Activated CD8-positive, alpha-beta memory T cell treated with anti-CD3 and anti-CD28 coated beads, Interleukin-2, amount 50 U/mL, for 1 hour (primary cell): ENCODE data around the gene TAS2R9.
"Not testable (repeated sequence)": the region's sequence is repeated elsewhere in the genome, so short reads cannot be mapped to it uniquely, and the experiment has no call there.

Source experiments
- DNase-seq: peaks from one replicate; pipeline ENCODE4 v3.0.0-alpha.2; 2020; ENCODE audit errors: extremely low read depth

TAS2R9 gene

GRCh38 chr12:10810068-10810467 is at the start of gene TAS2R9:
TAS2R9 (minus strand) TSS chr12:10810168; CDS start chr12:10810075, 93 bp downstream.
- no peak for DNase-seq

DNA sequence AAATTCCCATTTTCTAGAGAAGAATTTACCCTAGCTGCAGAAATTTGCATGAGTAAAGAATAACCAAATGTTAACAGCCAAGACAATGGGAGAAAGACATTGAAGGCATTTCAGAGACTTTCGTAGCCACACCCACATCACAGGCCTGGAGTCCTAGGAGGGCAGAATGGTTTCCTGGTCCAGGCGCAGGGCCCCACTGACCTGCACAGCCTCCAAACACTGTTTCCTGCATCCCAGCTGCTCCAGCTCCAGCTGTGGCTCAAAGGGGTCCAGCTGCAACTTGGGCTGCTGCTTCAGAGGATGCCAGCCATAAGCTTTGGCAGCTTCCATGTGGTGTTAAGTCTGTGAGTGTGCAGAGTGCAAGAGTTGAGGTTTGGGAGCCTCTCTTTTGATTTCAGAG is 45.8 kb upstream of the TAS2R9 start:
- DNase-seq, result no peak

GRCh38 chr12:10853776-10854175 is 43.8 kb upstream of the TAS2R9 start:
- DNase-seq, result no peak

- DNase-seq, result no peak
Observed at GRCh38 chr12:10851243-10851858, 41.4 kb upstream of the TAS2R9 start.

DNA sequence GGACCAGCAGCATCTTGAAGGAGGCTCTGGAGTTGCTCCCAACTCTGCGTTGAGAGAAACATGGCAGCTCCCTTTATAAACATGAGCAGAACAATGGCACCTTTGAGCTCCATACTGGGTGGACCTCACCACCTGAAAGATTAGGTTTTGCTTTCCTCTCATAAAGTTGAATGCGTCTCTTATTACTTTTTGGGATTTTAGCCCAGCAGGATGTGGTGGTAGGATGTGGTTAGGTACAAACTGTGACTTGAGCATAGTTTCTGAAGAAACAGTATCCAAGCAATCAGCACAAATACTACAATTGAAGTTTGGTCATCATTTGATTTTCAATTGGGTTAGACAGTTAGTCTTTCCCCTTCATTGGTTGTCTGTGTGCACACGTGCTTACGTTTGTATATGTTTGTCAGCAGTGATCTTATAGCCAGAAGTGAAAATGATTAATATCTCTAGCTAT is 39.5 kb upstream of the TAS2R9 start, which contains the start of gene PRR4:
PRR4 (minus strand) TSS at position 51 of the 454 bp plus-strand sequence; CDS start at position 13, 38 bp downstream.
- no peak for DNase-seq

DNA sequence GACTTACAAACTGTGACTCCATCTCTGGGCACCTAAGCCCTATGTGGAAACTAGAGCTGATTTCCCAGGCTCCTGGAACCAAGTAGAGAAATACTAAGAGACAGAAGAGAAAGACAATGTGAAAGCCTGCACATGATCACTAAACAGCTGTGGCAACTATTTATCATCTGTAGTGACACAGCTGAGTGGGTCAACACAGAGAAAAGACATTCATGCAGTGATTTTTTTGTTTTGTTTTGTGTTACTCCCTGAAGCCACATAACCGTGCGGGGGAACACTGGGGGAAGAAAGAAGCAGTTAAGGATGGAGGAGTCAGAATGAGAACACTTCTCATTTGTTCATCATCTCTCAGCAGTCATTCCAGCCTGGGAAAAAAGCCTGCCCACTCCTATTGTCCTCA is 37.8 kb upstream of the TAS2R9 start:
- no peak for DNase-seq

DNA sequence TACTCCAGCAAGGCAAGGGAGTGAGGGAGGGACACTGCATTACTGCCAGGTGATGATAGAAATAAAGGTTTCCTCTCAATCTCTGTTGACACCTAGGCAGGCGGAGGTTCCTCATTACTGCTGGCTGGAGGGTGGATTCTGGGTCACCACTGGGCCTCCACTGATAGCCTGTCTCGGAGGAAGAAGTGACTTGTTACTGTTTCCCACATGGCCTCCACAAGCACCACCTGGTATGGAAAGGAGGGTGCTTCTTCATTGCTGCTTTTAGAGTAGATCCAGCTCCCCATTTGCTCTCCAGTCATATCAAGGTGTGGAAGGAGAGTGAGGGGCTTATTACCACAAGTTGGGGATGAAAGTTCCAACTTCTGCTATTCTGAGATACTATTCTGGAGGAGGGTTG is 32.9 kb upstream of the TAS2R9 start:
- no peak for DNase-seq

GRCh38 chr12:10838461-10838860 is 28.5 kb upstream of the TAS2R9 start:
- DNase-seq, result no peak

DNA sequence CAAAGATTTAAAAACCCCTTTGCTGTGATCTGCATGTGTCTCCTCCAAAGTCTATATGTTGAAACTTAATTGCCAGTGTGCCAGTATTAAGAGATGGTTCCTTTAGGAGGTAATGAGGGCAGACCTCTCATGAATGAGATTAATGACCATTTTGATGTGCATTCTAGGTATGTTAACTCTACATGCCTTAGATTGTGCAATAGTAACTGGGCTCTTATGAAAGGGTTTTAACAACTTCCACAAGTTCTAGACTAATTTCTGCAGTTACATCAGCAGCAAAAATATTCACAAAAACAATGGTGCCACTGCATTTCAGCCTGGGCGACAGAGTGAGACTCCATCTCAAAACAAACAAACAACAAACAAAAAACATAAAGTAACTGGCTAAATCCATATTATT is 20.0 kb upstream of the TAS2R9 start:
- no peak for DNase-seq

- DNase-seq, result no peak
Observed at GRCh38 chr12:10826258-10826657, 16.3 kb upstream of the TAS2R9 start, which contains the start of gene TAS2R10. TAS2R10 (minus strand) TSS chr12:10826358; CDS start chr12:10826269, 89 bp downstream.

- no peak for DNase-seq
Observed at GRCh38 chr12:10824957-10825356, 15.0 kb upstream of the TAS2R9 start.

- no peak for DNase-seq
Observed at GRCh38 chr12:10811883-10812536, 2.0 kb upstream of the TAS2R9 start.

DNA sequence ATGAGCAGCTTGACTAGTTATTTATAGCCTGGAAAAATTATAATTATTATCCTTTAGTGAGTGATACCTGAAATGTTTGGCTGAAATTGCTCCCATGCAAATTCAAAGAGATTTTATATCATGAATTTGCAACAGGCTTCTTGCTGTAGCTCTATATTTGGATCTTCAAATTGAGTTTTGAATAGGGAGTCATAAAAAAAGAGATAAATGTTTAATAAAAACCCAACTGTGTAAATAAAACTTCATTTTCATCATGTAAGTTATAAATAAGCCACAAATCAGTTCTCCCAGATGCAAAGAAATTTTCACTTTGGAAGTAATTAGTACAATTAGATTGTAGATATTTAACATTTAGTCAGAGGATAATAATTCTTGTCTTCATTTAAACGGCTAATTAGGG is 2.8 kb downstream of the TAS2R9 start, which contains the start of gene TAS2R8:
TAS2R8 (minus strand) TSS at position 101 of the 400 bp plus-strand sequence. CDS start 306 bp downstream, outside the sequence.
- DNase-seq, result no peak

DNA sequence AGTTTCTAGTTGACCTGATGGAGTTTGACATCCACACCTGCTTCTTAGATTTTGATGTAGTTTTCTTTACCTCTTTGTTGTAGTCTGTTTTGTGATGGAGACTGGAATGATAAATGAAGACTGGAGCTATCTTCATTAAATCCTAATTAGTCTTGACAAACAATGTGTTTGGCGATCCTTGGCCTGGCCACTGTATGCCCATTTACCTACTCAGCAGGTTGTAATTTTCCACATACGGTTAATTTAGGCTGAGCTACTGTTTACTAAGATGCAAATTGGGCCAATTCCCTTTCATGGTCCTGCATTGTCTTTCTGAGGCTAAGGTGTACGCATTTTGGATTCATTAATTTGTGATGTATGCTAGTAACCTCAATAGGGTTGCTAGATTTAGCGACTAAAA is 7.4 kb downstream of the TAS2R9 start, which contains the start of gene TAS2R7:
TAS2R7 (minus strand) TSS at position 41 of the 400 bp plus-strand sequence. CDS start 57 bp downstream, outside the sequence.
- DNase-seq, result no peak

DNA sequence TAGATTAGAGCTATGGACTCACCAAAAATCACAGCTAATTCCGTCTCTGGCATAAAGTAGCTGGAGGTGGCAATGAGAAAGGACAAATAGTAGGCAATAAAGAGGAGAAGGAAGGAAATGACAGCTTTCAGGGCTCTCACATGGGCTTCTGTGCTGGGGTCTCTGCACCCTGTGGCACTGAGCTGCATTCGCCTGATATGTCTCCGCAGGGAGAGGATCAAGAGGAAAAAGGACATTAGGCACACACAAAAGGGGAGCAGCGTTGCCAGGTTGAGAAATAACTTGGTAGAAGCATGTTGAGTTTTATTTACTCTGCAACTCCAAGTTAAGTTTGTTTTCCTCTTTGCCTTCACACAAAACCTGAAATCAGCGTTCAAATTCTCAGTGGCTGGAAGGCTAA is 8.2 kb downstream of the TAS2R9 start:
- DNase-seq, result no peak

- DNase-seq, result no peak
Observed at GRCh38 chr12:10794222-10794621, 15.7 kb downstream of the TAS2R9 start.

GRCh38 chr12:10791769-10792168 is 18.2 kb downstream of the TAS2R9 start:
- DNase-seq, result not testable (repeated sequence)

DNA sequence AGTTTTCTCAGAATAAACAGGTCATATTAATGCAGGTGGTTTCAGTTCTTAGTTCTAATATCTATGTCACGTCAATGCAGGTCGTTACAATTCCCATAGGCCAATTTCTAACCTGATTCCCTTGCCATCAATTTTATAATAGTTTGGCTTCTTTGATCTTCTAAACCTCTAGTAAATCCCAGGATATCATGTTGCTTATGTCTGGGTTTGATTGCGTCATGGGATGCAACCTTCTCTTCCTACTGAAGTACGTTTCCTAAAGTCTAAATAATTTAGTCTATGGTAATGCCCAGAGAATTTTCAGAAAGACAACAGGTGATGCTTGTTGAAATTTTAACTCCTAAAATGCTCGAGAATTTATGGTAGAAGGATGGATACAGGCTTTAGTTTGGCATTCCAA is 26.7 kb downstream of the TAS2R9 start:
- DNase-seq, result no peak

GRCh38 chr12:10779103-10779502 is 30.9 kb downstream of the TAS2R9 start:
- no peak for DNase-seq

DNA sequence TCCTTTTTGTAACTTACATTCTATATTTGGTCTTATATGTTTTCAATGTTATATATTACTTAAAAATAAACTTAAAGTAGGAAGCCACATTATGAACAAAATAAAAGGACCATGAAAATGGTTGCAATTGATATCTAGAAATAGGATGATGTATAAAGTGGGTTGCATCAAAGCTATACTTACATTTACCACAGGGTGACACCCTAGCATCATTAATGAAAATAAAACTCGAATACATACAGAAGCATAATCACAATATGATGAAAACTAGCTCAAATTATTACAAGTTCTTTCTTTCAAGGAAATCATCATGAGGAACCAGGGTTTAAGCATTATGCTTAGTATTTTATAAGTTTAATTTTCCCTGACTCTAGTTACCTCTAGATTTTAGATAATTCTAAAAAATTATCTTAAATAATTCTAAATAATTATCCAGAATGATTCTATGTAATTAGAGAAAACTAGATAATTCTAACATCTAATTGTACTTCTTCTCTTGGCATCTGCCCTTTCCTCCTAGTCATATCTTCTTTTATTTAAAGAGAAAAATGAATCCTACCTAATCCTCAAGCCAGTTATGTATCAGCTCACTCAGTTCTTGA is 38.7 kb downstream of the TAS2R9 start:
- DNase-seq, result no peak

- no peak for DNase-seq
Observed at GRCh38 chr12:10759657-10760056, 50.3 kb downstream of the TAS2R9 start.
